ENCODE measurements around the gene IFT122.

DNA sequence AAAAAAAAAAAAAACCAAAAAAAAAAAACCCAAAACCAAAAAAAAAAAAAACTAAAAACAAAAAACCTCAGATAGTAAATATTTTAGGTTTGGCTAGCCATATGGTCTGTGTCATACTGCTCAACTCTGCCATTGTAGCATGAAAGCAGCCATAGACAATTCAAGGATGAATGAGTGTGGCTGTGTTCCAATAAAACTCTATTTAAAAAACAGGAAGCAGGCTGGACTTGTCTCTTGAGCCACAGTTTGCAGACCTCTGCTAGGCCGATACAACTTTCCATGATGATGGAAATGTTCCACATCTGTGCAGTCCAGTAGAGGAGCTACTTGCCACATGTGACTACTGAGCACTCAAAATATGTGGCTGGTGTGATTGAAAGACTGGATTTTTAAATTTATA is 22.7 kb upstream of the IFT122 start:
- TF ChIP-seq, protein P1, sequence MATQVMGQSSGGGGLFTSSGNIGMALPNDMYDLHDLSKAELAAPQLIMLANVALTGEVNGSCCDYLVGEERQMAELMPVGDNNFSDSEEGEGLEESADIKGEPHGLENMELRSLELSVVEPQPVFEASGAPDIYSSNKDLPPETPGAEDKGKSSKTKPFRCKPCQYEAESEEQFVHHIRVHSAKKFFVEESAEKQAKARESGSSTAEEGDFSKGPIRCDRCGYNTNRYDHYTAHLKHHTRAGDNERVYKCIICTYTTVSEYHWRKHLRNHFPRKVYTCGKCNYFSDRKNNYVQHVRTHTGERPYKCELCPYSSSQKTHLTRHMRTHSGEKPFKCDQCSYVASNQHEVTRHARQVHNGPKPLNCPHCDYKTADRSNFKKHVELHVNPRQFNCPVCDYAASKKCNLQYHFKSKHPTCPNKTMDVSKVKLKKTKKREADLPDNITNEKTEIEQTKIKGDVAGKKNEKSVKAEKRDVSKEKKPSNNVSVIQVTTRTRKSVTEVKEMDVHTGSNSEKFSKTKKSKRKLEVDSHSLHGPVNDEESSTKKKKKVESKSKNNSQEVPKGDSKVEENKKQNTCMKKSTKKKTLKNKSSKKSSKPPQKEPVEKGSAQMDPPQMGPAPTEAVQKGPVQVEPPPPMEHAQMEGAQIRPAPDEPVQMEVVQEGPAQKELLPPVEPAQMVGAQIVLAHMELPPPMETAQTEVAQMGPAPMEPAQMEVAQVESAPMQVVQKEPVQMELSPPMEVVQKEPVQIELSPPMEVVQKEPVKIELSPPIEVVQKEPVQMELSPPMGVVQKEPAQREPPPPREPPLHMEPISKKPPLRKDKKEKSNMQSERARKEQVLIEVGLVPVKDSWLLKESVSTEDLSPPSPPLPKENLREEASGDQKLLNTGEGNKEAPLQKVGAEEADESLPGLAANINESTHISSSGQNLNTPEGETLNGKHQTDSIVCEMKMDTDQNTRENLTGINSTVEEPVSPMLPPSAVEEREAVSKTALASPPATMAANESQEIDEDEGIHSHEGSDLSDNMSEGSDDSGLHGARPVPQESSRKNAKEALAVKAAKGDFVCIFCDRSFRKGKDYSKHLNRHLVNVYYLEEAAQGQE (IDR thresholded peaks at IDR 0.05; ENCODE audit: insufficient replicate concordance, low read depth) = no peak
- TF ChIP-seq, protein P2, sequence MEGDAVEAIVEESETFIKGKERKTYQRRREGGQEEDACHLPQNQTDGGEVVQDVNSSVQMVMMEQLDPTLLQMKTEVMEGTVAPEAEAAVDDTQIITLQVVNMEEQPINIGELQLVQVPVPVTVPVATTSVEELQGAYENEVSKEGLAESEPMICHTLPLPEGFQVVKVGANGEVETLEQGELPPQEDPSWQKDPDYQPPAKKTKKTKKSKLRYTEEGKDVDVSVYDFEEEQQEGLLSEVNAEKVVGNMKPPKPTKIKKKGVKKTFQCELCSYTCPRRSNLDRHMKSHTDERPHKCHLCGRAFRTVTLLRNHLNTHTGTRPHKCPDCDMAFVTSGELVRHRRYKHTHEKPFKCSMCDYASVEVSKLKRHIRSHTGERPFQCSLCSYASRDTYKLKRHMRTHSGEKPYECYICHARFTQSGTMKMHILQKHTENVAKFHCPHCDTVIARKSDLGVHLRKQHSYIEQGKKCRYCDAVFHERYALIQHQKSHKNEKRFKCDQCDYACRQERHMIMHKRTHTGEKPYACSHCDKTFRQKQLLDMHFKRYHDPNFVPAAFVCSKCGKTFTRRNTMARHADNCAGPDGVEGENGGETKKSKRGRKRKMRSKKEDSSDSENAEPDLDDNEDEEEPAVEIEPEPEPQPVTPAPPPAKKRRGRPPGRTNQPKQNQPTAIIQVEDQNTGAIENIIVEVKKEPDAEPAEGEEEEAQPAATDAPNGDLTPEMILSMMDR (IDR thresholded peaks at IDR 0.05; ENCODE audit: insufficient read depth, low read length) = no peak
